Liver (tissue), 9 donors: ENCODE measurements around the gene SLC6A2. TPM values are rescaled to one million over a fixed set of nuclear protein-coding genes. Genes with fewer than 3 reads are reported as not detected.

ENCODE experiments used
- DNase-seq: peaks from one replicate; pipeline ENCODE4 v3.0.0-alpha.2; 2017; ENCODE audit warnings: low spot score
- H3K27ac ChIP-seq, 2 donors: one replicate each; pipeline ENCODE4 v1.7.0; 2013; ENCODE audit warnings: inconsistent platforms in 2 of 2, low read length in 2 of 2, control low read depth in 1 of 2, low read depth in 1 of 2, mild to moderate bottlenecking in 1 of 2
- H3K27me3 ChIP-seq, 4 donors: one replicate each; pipeline versions ENCODE4 v1.6.1 to v1.7.0; 2013; ENCODE audit warnings: low read length in 3 of 4, inconsistent platforms in 1 of 4, mild to moderate bottlenecking in 1 of 4, moderate library complexity in 1 of 4; ENCODE audit not compliant: control insufficient read depth in 4 of 4, insufficient read depth in 4 of 4
- H3K36me3 ChIP-seq, 4 donors: one replicate each; pipeline versions ENCODE4 v1.6.1 to v1.7.0; 2013; ENCODE audit warnings: low read length in 3 of 4, mild to moderate bottlenecking in 3 of 4, low read depth in 1 of 4, moderate library complexity in 1 of 4; ENCODE audit not compliant: control insufficient read depth in 4 of 4, insufficient read depth in 3 of 4
- H3K4me1 ChIP-seq, 4 donors: one replicate each; pipeline versions ENCODE4 v1.6.1 to v1.7.0; 2013; ENCODE audit warnings: low read length in 3 of 4, mild to moderate bottlenecking in 3 of 4, moderate library complexity in 1 of 4; ENCODE audit not compliant: control insufficient read depth in 4 of 4, insufficient read depth in 4 of 4
- H3K4me3 ChIP-seq, 3 donors: one replicate each; pipeline versions ENCODE4 v1.6.1 to v1.7.0; 2013; ENCODE audit warnings: low read length in 3 of 3, control low read depth in 1 of 3, low read depth in 1 of 3, mild to moderate bottlenecking in 1 of 3
- H3K9ac ChIP-seq, 2 donors: one replicate each; pipeline ENCODE4 v1.7.0; 2013; ENCODE audit warnings: low read length in 2 of 2, mild to moderate bottlenecking in 2 of 2, moderate library complexity in 2 of 2, control low read depth in 1 of 2, low read depth in 1 of 2
- H3K9me3 ChIP-seq, 4 donors: one replicate each; pipeline versions ENCODE4 v1.6.1 to v1.7.0; 2013; ENCODE audit warnings: low read length in 3 of 4; ENCODE audit not compliant: control insufficient read depth in 4 of 4
- EGR1 ChIP-seq, 2 donors: IDR thresholded peaks; 2 replicates each; pipeline ENCODE4 v1.6.1; 2016 to 2018; ENCODE audit warnings: antibody characterized with exemption in 2 of 2, low read depth in 2 of 2
- FOXA1 ChIP-seq: IDR thresholded peaks from 2 replicates; pipeline ENCODE4 v1.6.1; 2016; ENCODE audit warnings: antibody characterized with exemption
- FOXA2 ChIP-seq: IDR thresholded peaks from 2 replicates; pipeline ENCODE4 v1.6.1; 2016; ENCODE audit warnings: antibody characterized with exemption
- GABPA ChIP-seq, 2 donors: IDR thresholded peaks in 1 of 2; conservative IDR thresholded peaks in 1 of 2; 2 replicates each; pipeline ENCODE4 v1.6.1; 2016; ENCODE audit warnings: antibody characterized with exemption in 2 of 2, mild to moderate bottlenecking in 1 of 2, moderate library complexity in 1 of 2
- HNF4A ChIP-seq, 2 donors: conservative IDR thresholded peaks; 2 replicates each; pipeline ENCODE4 v1.6.1; 2016; ENCODE audit warnings: antibody characterized with exemption in 2 of 2, mild to moderate bottlenecking in 2 of 2
- HNF4G ChIP-seq: IDR thresholded peaks from 2 replicates; pipeline ENCODE4 v1.6.1; 2016; ENCODE audit warnings: antibody characterized with exemption
- RAD21 ChIP-seq, 2 donors: IDR thresholded peaks; 2 replicates each; pipeline ENCODE4 v1.6.1; 2016; ENCODE audit warnings: antibody characterized with exemption in 2 of 2, mild to moderate bottlenecking in 2 of 2
- RXRA ChIP-seq, 2 donors: IDR thresholded peaks; 2 replicates each; pipeline ENCODE4 v1.6.1; 2017 to 2018; ENCODE audit warnings: antibody characterized with exemption in 2 of 2, mild to moderate bottlenecking in 1 of 2
- SP1 ChIP-seq: IDR thresholded peaks from 2 replicates; pipeline ENCODE4 v1.6.1; 2018; ENCODE audit warnings: antibody characterized with exemption, mild to moderate bottlenecking
- YY1 ChIP-seq: IDR thresholded peaks from 2 replicates; pipeline ENCODE4 v1.6.1; 2016; ENCODE audit warnings: antibody characterized with exemption, mild to moderate bottlenecking
- WGBS: extraction: QIAGEN DNeasy Blood & Tissue Kit; methylation state at CpG from one replicate; pipeline ENCODE4 v1.1.7; 2013; 5-methylcytosine and 5-hydroxymethylcytosine counted together
- polyA plus RNA-seq, 2 donors: library from polyadenylated mRNA; stranded (reverse) in 1 of 2; unstranded in 1 of 2; fragments of 200-250 nt in 1 of 2; fragments of >200 nt in 1 of 2; fragmentation: Nextera tagmentation in 1 of 2; extraction: Ambion mirVana in 1 of 2; gene quantifications; one replicate each; pipeline versions ENCODE4 v1.2.1 to v1.2.3, GENCODE V29; 2013 to 2015
- total RNA-seq, 2 donors: library from RNA; depleted of rRNA; stranded (reverse); fragments of >200 nt; gene quantifications; one replicate each; pipeline ENCODE4 v1.2.3, GENCODE V29; 2014
- TF ChIP-seq, protein P1 (sequence below): IDR thresholded peaks from 2 replicates; pipeline ENCODE4 v1.6.1; 2016; ENCODE audit warnings: antibody characterized with exemption
- TF ChIP-seq, protein P2 (sequence below): IDR thresholded peaks from 2 replicates; pipeline ENCODE4 v1.6.1; 2016; ENCODE audit warnings: antibody characterized with exemption
- TF ChIP-seq, protein P3 (sequence below): IDR thresholded peaks from 2 replicates; pipeline ENCODE4 v1.6.1; 2016; ENCODE audit warnings: antibody characterized with exemption
- TF ChIP-seq, protein P4 (sequence below): IDR thresholded peaks from 2 replicates; pipeline ENCODE4 v1.6.1; 2016; ENCODE audit warnings: antibody characterized with exemption, mild to moderate bottlenecking
- donor health status: healthy.
- donor health status: healthy.
- donor health status: healthy.
- donor health status: healthy.
- donor health status: healthy.

The SLC6A2 gene
- total and polyA plus RNA-seq, 4 donors, result under 0.01 to 0.10 (median 0.07) TPM; not detected in 1

DNA sequence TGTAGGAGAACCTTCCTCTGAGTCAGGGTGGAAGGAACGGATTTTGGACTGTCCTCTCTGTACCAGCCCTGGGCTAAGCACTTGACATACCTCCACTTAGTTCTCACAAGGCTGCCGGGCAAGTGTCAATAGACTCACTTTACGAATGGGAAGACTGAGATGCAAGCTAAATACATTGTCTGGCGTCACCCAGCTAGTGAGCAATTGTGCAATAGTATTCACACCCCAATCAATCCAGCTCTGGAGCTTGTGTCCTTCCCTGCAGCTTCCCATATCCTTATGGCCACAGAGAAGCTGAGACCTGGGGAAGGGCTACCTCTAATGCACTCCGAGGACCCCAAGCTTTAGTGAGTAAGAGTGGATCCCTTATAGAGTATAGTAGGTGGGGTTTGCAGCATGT is 39.8 kb downstream of the SLC6A2 start:
- no peak overlapping the region for H3K4me3 ChIP-seq
- 77% methylated on average over 5 of the region's 5 CpGs for WGBS
- no peaks in the 10 kb centered on the region for H3K9me3 ChIP-seq
- no peaks in the 10 kb centered on the region for H3K27me3 ChIP-seq
- no peaks in the 10 kb centered on the region for H3K36me3 ChIP-seq
- H3K9ac ChIP-seq, result no peak overlapping the region
- no peaks in the 10 kb centered on the region for H3K4me1 ChIP-seq
- no peak for TF ChIP-seq FOXA2
- TF ChIP-seq HNF4A (conservative IDR thresholded peaks at IDR 0.05), result no peak
- TF ChIP-seq YY1, result no peak
- TF ChIP-seq, protein P1, sequence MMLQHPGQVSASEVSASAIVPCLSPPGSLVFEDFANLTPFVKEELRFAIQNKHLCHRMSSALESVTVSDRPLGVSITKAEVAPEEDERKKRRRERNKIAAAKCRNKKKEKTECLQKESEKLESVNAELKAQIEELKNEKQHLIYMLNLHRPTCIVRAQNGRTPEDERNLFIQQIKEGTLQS, result no peak
- TF ChIP-seq FOXA1, result no peak
- DNase-seq, result no peak
- no peak overlapping the region for H3K27ac ChIP-seq

DNA sequence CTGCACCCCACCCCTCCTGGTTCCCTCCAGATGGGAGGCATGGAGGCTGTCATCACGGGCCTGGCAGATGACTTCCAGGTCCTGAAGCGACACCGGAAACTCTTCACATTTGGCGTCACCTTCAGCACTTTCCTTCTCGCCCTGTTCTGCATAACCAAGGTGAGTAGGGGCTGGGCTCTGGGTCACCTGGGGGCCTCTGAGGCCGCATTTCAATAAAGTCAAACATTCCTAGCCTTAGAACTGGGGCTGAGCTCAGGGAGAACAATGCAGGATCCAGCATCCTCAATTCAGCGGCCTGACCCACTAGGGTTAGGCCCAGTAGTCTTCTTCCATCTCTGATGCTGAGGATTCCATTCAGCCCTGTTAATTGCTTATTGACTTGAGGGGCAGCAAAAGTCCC is 42.1 kb downstream of the SLC6A2 start:
- no peak overlapping the region for H3K9ac ChIP-seq
- H3K27ac ChIP-seq, result no peak overlapping the region
- H3K9me3 ChIP-seq, result no peaks in the 10 kb centered on the region
- H3K27me3 ChIP-seq, result no peaks in the 10 kb centered on the region
- no peaks in the 10 kb centered on the region for H3K4me1 ChIP-seq
- H3K4me3 ChIP-seq, result no peak overlapping the region
- DNase-seq, result no peak
- H3K36me3 ChIP-seq, result no peaks in the 10 kb centered on the region
- no peak for TF ChIP-seq FOXA1
- no peak for TF ChIP-seq FOXA2
- TF ChIP-seq GABPA (IDR thresholded peaks at IDR 0.05 in 1 of 2, conservative IDR thresholded peaks at IDR 0.05 in 1 of 2), result no peak
- no peak for TF ChIP-seq RAD21 (IDR thresholded peaks at IDR 0.05)
- TF ChIP-seq EGR1 (IDR thresholded peaks at IDR 0.05; ENCODE audit: low read depth in 2 of 2), result no peak
- TF ChIP-seq, protein P2, sequence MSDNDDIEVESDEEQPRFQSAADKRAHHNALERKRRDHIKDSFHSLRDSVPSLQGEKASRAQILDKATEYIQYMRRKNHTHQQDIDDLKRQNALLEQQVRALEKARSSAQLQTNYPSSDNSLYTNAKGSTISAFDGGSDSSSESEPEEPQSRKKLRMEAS, result no peak
- TF ChIP-seq YY1, result no peak
- TF ChIP-seq RXRA (IDR thresholded peaks at IDR 0.05), result no peak
- TF ChIP-seq SP1, result no peak
- 71% methylated on average over 7 of the region's 7 CpGs for WGBS

DNA sequence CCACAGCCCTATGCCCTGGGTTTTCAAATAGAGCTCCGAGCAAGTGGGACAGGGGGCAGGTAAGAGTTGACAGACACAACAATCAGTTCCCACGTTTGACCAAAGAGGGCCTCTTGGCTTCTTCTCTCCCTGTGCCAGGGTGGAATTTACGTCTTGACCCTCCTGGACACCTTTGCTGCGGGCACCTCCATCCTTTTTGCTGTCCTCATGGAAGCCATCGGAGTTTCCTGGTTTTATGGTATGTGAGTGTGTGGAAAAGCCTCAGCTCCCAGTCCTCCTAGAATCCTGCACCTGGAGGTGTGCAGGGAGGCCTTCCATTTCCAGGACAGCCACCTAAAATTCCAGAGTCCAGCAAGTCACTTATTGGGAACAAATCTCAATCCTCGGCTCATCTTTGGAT is 42.5 kb downstream of the SLC6A2 start:
- no peak for TF ChIP-seq FOXA1
- TF ChIP-seq, protein P1, result no peak
- TF ChIP-seq SP1, result no peak
- TF ChIP-seq HNF4G, result no peak
- TF ChIP-seq YY1, result no peak
- TF ChIP-seq, protein P3, sequence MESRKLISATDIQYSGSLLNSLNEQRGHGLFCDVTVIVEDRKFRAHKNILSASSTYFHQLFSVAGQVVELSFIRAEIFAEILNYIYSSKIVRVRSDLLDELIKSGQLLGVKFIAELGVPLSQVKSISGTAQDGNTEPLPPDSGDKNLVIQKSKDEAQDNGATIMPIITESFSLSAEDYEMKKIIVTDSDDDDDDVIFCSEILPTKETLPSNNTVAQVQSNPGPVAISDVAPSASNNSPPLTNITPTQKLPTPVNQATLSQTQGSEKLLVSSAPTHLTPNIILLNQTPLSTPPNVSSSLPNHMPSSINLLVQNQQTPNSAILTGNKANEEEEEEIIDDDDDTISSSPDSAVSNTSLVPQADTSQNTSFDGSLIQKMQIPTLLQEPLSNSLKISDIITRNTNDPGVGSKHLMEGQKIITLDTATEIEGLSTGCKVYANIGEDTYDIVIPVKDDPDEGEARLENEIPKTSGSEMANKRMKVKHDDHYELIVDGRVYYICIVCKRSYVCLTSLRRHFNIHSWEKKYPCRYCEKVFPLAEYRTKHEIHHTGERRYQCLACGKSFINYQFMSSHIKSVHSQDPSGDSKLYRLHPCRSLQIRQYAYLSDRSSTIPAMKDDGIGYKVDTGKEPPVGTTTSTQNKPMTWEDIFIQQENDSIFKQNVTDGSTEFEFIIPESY, result no peak
- TF ChIP-seq, protein P2, result no peak
- TF ChIP-seq, protein P4, sequence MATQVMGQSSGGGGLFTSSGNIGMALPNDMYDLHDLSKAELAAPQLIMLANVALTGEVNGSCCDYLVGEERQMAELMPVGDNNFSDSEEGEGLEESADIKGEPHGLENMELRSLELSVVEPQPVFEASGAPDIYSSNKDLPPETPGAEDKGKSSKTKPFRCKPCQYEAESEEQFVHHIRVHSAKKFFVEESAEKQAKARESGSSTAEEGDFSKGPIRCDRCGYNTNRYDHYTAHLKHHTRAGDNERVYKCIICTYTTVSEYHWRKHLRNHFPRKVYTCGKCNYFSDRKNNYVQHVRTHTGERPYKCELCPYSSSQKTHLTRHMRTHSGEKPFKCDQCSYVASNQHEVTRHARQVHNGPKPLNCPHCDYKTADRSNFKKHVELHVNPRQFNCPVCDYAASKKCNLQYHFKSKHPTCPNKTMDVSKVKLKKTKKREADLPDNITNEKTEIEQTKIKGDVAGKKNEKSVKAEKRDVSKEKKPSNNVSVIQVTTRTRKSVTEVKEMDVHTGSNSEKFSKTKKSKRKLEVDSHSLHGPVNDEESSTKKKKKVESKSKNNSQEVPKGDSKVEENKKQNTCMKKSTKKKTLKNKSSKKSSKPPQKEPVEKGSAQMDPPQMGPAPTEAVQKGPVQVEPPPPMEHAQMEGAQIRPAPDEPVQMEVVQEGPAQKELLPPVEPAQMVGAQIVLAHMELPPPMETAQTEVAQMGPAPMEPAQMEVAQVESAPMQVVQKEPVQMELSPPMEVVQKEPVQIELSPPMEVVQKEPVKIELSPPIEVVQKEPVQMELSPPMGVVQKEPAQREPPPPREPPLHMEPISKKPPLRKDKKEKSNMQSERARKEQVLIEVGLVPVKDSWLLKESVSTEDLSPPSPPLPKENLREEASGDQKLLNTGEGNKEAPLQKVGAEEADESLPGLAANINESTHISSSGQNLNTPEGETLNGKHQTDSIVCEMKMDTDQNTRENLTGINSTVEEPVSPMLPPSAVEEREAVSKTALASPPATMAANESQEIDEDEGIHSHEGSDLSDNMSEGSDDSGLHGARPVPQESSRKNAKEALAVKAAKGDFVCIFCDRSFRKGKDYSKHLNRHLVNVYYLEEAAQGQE, result no peak
- H3K27me3 ChIP-seq, result no peaks in the 10 kb centered on the region
- no peak for DNase-seq
- no peak overlapping the region for H3K4me3 ChIP-seq
- no peaks in the 10 kb centered on the region for H3K9me3 ChIP-seq
- H3K36me3 ChIP-seq, result no peaks in the 10 kb centered on the region
- WGBS, result 77% methylated on average over 6 of the region's 6 CpGs
- H3K9ac ChIP-seq, result no peak overlapping the region
- no peaks in the 10 kb centered on the region for H3K4me1 ChIP-seq
- no peak overlapping the region for H3K27ac ChIP-seq
